NCI-H446 (cell line): ENCODE data around the gene ELMOD2.
A peak's percentile ranks its signal among the peaks of the same experiment; 100 is the strongest.

Source experiments
- DNase-seq, 2 experiments: peaks; one replicate each; lab custom pipeline; 2025; lab: John Stamatoyannopoulos, UW

Gene ELMOD2

GRCh38 chr4:140581078-140581477 is 57.1 kb downstream of the ELMOD2 start:
- no peak for DNase-seq

GRCh38 chr4:140584439-140584838 is 60.5 kb downstream of the ELMOD2 start:
- DNase-seq = no peak

GRCh38 chr4:140595065-140595464 is 71.1 kb downstream of the ELMOD2 start:
- DNase-seq = no peak

GRCh38 chr4:140600408-140600807 is 76.4 kb downstream of the ELMOD2 start:
- DNase-seq = no peak

- DNase-seq = no peak
These were observed 78.7 kb downstream of the ELMOD2 start for GRCh38 chr4:140602714-140603113.

- DNase-seq = peak in 1 of 2 experiments; percentile 14
These were observed 79.3 kb downstream of the ELMOD2 start for GRCh38 chr4:140603286-140603685.
